IPS-15b (cell line): Measurements from ENCODE around the gene CCDC107.

ENCODE experiments used
- H3K27me3 ChIP-seq: one replicate; pipeline ENCODE4 v1.6.1; 2013; ENCODE audit warnings: low read length; ENCODE audit not compliant: control insufficient read depth, insufficient read depth
- H3K36me3 ChIP-seq: one replicate; pipeline ENCODE4 v1.6.1; 2013; ENCODE audit warnings: low read length; ENCODE audit not compliant: control insufficient read depth, insufficient read depth
- H3K4me1 ChIP-seq: one replicate; pipeline ENCODE4 v1.6.1; 2013; ENCODE audit warnings: mild to moderate bottlenecking, low read length; ENCODE audit not compliant: control insufficient read depth, insufficient read depth
- H3K4me3 ChIP-seq: one replicate; pipeline ENCODE4 v1.5.1; 2013; ENCODE audit warnings: low read depth, low read length
- H3K9ac ChIP-seq: one replicate; pipeline ENCODE4 v1.6.1; 2013; ENCODE audit warnings: low read depth, mild to moderate bottlenecking, low read length
- H3K9me3 ChIP-seq: one replicate; pipeline ENCODE4 v1.6.1; 2013; ENCODE audit warnings: mild to moderate bottlenecking, low read length; ENCODE audit not compliant: control insufficient read depth, insufficient read depth

The CCDC107 gene

GRCh38 chr9:35700942-35701341, 42.9 kb downstream of the CCDC107 start:
- H3K27me3 ChIP-seq = no peaks in the 10 kb centered on the region
- no peaks in the 10 kb centered on the region for H3K4me1 ChIP-seq
- no peak overlapping the region for H3K9ac ChIP-seq
- H3K36me3 ChIP-seq = peaks cover 76% of the 10 kb centered on the region
- H3K4me3 ChIP-seq = no peak overlapping the region
- no peaks in the 10 kb centered on the region for H3K9me3 ChIP-seq

- peaks cover 88% of the 10 kb centered on the region for H3K36me3 ChIP-seq
- no peak overlapping the region for H3K9ac ChIP-seq
- no peaks in the 10 kb centered on the region for H3K4me1 ChIP-seq
These were observed 44.6 kb downstream of the CCDC107 start for GRCh38 chr9:35702696-35703095.

DNA sequence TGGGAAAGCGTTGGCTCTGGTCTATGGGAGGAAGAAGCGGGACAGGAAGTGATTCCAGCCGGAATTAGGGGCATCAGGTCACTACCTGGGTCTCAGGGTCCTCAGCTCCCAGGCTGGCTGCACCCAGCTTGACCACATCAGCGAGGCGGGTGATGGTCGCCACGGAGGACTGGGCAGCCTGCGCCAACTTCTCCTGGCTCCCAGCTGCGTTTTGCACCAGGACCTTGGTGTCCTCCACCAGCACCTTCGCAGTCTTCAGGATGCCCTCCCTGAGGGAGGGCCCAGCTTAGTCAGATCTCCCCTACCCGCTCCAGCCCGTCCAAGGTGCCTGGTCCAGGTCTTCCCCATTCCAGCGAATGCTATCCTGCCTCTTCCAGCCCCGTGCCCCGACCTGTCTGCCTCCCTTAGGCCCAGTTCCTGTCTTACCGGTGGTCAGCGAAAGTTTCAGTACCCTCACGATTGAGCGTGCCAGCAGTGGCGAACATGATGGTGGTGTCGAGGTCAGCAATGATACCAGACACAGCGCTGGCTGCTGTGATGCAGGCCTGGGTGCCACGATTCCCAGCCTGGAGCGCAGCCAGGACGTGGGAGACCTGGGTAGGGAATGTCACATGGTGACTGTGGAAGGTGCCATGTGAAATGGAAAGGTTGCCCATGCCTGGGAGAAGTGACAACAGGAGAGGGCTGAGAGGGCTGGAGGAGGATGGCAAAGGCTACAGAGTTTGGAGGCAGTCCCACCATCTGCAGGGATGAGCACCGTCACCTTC, 46.0 kb downstream of the CCDC107 start:
- peaks cover 81% of the 10 kb centered on the region for H3K36me3 ChIP-seq
- H3K4me1 ChIP-seq = no peaks in the 10 kb centered on the region
- H3K9me3 ChIP-seq = no peaks in the 10 kb centered on the region
- H3K4me3 ChIP-seq = no peak overlapping the region
- H3K9ac ChIP-seq = no peak overlapping the region
- no peaks in the 10 kb centered on the region for H3K27me3 ChIP-seq

More at GRCh38 chr9:35702696-35703095, 44.6 kb downstream of the CCDC107 start:
- Histone ChIP-seq H3K27me3 (no peaks in the 10 kb centered on the region), H3K9me3 (no peaks in the 10 kb centered on the region), H3K4me3 (no peak overlapping the region)

DNA sequence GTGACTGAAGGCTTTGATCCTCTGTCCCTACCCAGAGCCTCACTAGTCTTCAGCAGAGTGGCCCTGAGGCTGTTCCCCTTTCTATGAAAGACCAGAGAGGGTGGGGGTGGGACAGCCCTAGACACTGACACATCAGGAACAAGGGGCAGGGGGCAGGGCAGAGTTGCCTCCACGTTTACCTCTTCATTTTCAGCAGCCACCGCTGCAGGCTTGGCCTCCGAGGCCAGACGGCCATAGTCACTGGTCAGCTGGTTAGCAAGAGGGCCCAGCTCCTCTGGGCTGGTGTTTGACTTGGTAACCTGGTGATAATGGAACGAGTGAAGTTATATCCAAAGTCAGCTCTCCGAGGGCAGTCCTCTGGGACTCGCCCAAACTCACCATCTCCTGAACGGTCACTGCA, 47.3 kb downstream of the CCDC107 start:
- Histone ChIP-seq H3K4me1 (no peaks in the 10 kb centered on the region), H3K9ac (no peak overlapping the region), H3K4me3 (no peak overlapping the region), H3K9me3 (no peaks in the 10 kb centered on the region), H3K36me3 (peaks cover 72% of the 10 kb centered on the region), H3K27me3 (no peaks in the 10 kb centered on the region)

DNA sequence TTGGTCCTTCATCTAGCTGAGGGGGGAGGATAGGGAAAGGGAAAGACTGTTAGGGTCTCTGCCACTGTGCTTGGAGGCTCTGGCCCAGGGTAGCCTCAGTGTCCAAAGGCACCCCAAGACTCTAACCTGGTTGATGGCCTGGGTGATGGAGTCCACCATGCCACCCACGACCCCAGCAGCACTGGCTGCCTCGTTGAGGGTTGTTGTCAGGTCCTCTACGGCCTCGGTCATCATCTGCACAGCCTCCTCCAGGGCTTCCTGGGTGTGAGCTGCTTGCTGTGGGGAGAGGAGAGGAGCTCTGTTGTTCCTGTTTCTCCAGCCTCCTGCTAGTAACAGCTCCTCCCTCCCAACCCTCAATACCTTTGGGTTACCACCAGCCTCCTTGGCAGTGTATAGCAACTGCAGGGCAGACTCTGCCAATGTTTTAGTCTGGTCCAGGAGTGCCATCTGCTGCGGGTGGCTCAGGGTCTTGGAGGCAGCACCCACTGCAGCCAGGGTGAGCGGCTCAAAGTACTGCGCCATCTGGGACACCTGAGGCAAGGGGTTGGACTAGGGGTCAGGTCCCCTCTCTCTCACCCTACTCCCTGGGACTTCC, 47.8 kb downstream of the CCDC107 start:
- Histone ChIP-seq H3K36me3 (peaks cover 76% of the 10 kb centered on the region), H3K9ac (no peak overlapping the region), H3K4me1 (no peaks in the 10 kb centered on the region), H3K27me3 (no peaks in the 10 kb centered on the region), H3K4me3 (no peak overlapping the region), H3K9me3 (no peaks in the 10 kb centered on the region)

GRCh38 chr9:35706951-35707350, 48.9 kb downstream of the CCDC107 start:
- Histone ChIP-seq H3K9ac (no peak overlapping the region), H3K36me3 (peaks cover 80% of the 10 kb centered on the region), H3K9me3 (no peaks in the 10 kb centered on the region), H3K4me1 (no peaks in the 10 kb centered on the region), H3K27me3 (no peaks in the 10 kb centered on the region), H3K4me3 (no peak overlapping the region)

- Histone ChIP-seq H3K4me3 (no peak overlapping the region), H3K9me3 (no peaks in the 10 kb centered on the region), H3K9ac (no peak overlapping the region), H3K4me1 (no peaks in the 10 kb centered on the region), H3K27me3 (no peaks in the 10 kb centered on the region), H3K36me3 (peaks cover 76% of the 10 kb centered on the region)
These were observed 50.1 kb downstream of the CCDC107 start for GRCh38 chr9:35708146-35708545.

DNA sequence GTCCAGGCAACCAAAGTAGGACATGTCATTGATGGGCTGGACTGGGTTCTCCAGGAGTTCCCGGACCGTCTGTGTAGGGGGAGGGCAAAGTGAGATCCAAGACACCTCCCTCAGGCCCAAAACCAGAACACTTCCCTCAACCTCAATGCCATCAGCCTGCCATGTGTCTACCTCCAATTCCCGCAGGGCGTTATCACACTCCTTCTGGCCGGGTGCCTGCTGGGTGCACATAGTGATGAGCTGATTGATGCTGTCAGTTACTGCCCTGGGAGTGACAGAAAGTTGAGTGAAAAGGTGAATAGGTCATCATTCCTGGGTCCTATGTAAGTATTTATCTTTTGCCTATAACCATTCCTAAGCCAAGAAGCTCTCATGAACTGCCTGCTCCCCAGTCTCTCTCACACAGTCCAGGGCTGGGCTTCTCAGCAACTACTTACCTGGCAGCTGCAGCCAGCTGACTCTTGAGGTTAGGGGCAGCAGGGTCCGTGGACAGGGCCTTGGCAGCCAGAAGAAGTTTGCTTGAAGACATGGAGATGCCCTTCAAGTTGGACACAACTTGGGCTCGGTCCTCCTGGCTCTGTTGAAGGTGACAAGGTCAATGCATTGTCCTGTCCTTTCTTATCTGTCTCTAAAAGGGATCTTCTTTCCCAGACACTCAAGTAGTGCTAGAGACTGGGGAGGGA, 52.9 kb downstream of the CCDC107 start:
- Histone ChIP-seq H3K4me1 (no peaks in the 10 kb centered on the region), H3K9ac (no peak overlapping the region), H3K4me3 (no peak overlapping the region), H3K9me3 (no peaks in the 10 kb centered on the region), H3K27me3 (no peaks in the 10 kb centered on the region), H3K36me3 (peaks cover 66% of the 10 kb centered on the region)
